ENCODE data around the gene VWA3B.
"Not testable (repeated sequence)": the region's sequence is repeated elsewhere in the genome, so short reads cannot be mapped to it uniquely, and the experiment has no call there.

VWA3B gene

DNA sequence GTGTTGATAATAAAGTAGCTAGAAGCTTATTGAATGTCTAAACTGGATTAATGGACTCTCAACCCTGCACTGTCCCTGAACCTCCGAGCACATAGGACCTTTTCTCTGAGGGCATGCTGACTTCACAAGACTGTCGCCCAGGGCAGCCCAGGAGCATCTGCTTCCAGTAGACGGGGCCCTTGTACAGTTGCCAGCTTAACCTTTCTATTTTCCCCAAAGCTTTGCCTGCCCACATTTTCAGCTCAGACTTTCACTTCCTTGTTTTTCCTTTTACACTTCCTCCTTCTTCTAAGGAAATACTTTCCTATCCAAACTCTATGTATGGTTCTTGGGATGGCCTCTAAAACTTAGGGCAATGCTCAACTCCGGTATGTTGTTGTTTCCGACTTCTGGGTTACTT, 1.3 kb downstream of the VWA3B start:
- no peak for DNase-seq (ENCODE audit: low spot score)

GRCh38 chr2:98089941-98090340, 3.0 kb downstream of the VWA3B start:
- DNase-seq (ENCODE audit: low spot score) = no peak

- DNase-seq (ENCODE audit: low spot score) = no peak
These were observed 4.0 kb downstream of the VWA3B start for GRCh38 chr2:98090951-98091350.

DNA sequence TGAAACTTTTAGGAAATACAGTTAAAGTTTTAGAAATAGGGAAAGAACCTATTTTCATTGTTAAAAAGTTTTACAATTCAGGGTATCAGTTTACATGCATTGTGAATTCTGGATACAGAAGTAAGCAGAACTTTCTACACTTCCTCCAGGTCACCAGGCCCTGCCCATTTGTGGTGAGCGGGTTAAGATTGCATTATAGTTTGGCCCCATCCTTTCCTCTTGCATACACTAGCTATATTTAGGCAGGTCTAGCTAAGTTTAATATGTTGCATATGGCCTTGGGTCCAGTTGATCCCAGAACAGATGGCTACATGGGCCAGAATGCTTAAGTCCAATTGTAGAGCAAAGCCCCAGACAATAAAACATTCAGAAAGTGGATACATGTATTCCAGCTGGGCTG, 4.8 kb downstream of the VWA3B start:
- no peak for DNase-seq (ENCODE audit: low spot score)

GRCh38 chr2:98093146-98093545, 6.2 kb downstream of the VWA3B start:
- DNase-seq (ENCODE audit: low spot score) = no peak

GRCh38 chr2:98093611-98094010, 6.6 kb downstream of the VWA3B start:
- DNase-seq (ENCODE audit: low spot score) = no peak

- DNase-seq (ENCODE audit: low spot score) = no peak
These were observed 13.2 kb downstream of the VWA3B start for GRCh38 chr2:98099939-98100743.

- DNase-seq (ENCODE audit: low spot score) = not testable (repeated sequence)
These were observed 15.3 kb downstream of the VWA3B start for GRCh38 chr2:98102315-98102714.

DNA sequence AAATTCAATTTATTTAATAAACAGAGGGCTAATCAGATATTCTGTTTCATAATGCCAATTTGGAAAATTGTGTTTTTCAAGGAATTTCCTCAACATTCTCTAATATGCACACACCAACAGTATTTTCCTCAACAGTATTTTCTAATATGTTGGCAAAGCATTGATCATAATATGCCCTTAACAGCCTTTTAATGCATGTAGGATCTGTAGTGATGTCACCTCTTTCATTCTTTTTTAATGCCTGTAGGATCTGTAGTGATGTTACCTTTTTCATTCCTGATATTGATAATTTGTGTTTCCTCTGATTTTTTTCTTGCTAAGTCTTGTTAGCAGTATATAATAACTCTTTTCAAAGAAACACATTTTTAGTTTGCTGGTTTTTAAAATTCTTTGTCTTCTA, 15.9 kb downstream of the VWA3B start:
- DNase-seq (ENCODE audit: low spot score) = no peak

DNA sequence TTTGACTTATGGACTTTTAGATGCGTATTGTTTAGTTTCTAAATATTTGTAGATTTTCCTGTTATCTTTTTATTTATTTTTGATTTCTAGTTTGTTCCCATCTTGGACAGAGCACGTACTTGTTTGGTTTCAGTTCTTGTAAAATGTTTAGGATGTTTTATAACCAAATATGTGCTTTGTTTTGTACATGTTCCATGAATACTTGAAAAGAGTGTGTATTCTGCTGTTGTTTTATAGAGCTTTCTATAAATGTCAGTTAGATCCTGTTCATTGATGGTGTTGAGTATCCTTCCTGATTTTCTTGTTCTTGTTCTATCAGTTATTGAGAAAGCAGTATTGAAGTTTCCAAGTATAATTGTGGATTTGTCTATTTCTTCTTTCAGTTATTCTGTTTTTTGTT, 21.1 kb downstream of the VWA3B start:
- no peak for DNase-seq (ENCODE audit: low spot score)

- DNase-seq (ENCODE audit: low spot score) = no peak
These were observed 23.8 kb downstream of the VWA3B start for GRCh38 chr2:98110741-98111140.

GRCh38 chr2:98114643-98115330, 27.8 kb downstream of the VWA3B start:
- no peak for DNase-seq (ENCODE audit: low spot score)

GRCh38 chr2:98118161-98118560, 31.2 kb downstream of the VWA3B start:
- peak; percentile 48 for DNase-seq (ENCODE audit: low spot score)

- no peak for DNase-seq (ENCODE audit: low spot score)
These were observed 31.9 kb downstream of the VWA3B start for GRCh38 chr2:98118852-98119251.

GRCh38 chr2:98121149-98121548, 34.2 kb downstream of the VWA3B start:
- DNase-seq (ENCODE audit: low spot score) = no peak

DNA sequence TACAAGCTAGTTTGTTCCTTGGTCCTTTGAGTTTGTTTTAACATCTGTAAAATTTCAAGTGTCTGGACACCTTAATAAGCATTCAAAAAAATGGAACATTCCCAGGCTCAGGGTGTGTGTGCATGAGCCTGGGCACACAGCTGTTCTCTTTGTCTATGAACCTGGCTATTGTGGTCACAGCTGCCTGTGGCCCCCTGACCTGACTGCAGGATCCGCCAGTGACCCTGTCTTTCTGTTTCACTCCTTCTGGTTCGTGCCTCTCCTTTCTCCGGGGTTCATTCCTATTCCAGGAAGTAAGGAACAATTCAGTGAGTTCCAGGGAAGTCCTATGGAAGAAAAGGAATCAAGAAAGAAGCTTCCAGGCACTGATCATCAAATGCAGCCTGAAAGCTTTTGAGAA, 35.6 kb downstream of the VWA3B start:
- DNase-seq (ENCODE audit: low spot score) = no peak

- DNase-seq (ENCODE audit: low spot score) = no peak
These were observed 36.3 kb downstream of the VWA3B start for GRCh38 chr2:98123286-98123685.

DNA sequence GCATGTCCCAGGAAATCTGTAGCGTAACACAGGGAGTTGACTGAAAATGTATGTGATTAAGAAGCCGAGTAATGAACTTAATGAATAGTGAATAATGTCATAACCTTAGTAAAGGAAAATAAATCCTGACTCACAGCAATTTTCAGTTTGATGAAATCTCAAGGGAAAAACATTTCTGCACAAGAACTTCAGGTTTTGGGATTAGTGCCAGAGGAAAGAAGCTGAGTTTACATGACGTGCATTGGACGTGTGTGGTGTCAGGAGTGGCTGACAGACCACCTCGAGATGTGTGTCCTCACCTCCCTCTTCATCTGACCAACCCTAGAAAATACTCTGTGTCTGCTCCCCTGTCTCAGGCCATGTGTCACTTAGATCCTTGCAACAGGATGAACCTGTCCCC, 39.1 kb downstream of the VWA3B start:
- no peak for DNase-seq (ENCODE audit: low spot score)

- no peak for DNase-seq (ENCODE audit: low spot score)
These were observed 40.4 kb downstream of the VWA3B start for GRCh38 chr2:98127229-98127989.

- DNase-seq (ENCODE audit: low spot score) = no peak
These were observed 41.7 kb downstream of the VWA3B start for GRCh38 chr2:98128556-98129109.

- DNase-seq (ENCODE audit: low spot score) = not testable (repeated sequence)
These were observed 43.1 kb downstream of the VWA3B start for GRCh38 chr2:98130073-98130472.

GRCh38 chr2:98134172-98135005, 47.4 kb downstream of the VWA3B start:
- DNase-seq (ENCODE audit: low spot score) = no peak

Measured in AG08395 (cell line).